Activated CD4-positive, alpha-beta memory T cell treated with anti-CD3 and anti-CD28 coated beads, Interleukin-2, amount 10 ng/mL, durations not matched to agents 7 days and 5 days (primary cell): ENCODE measurements around the gene CCL17. TPM values are rescaled to one million over a fixed set of nuclear protein-coding genes. Genes with fewer than 3 reads are reported as not detected.
"Not testable (repeated sequence)": the region's sequence is repeated elsewhere in the genome, so short reads cannot be mapped to it uniquely, and the experiment has no call there.

Experiments
- CTCF ChIA-PET: fragments of 350-600 bp; sonication (Branson Sonifier 250); formaldehyde crosslinking; loops from one replicate; lab custom pipeline; 2021; ENCODE audit warnings: antibody characterized with exemption, inconsistent platforms; lab: Charles Lee
- POLR2A ChIA-PET: fragments of 350-600 bp; sonication (Branson Sonifier 250); formaldehyde crosslinking; loops from one replicate; lab custom pipeline; 2021; ENCODE audit warnings: antibody characterized with exemption; lab: Charles Lee
- DNase-seq: peaks from one replicate; pipeline ENCODE4 v3.0.0-alpha.2; 2020
- H3K27ac Mint-ChIP-seq: one replicate; pipeline ENCODE4 v1.8.0; 2021; ENCODE audit warnings: mild to moderate bottlenecking, mixed read lengths
- H3K27me3 Mint-ChIP-seq: one replicate; pipeline ENCODE4 v1.8.0; 2021; ENCODE audit warnings: mixed read lengths
- H3K36me3 Mint-ChIP-seq: one replicate; pipeline ENCODE4 v1.8.0; 2021; ENCODE audit warnings: low read depth, mixed read lengths
- H3K4me1 Mint-ChIP-seq: one replicate; pipeline ENCODE4 v1.8.0; 2021; ENCODE audit warnings: mixed read lengths
- H3K4me3 Mint-ChIP-seq: one replicate; pipeline ENCODE4 v1.8.0; 2021; ENCODE audit warnings: mild to moderate bottlenecking, mixed read lengths
- H3K9me3 Mint-ChIP-seq: one replicate; pipeline ENCODE4 v1.8.0; 2021; ENCODE audit warnings: mixed read lengths
- total RNA-seq, 2 experiments: library from RNA; stranded (reverse); gene quantifications; one replicate each; pipeline ENCODE4 v1.2.3, GENCODE V29; 2021

Gene CCL17
- total RNA-seq, 2 experiments from 2014 or later = not detected

GRCh38 chr16:57371494-57372371 lies 32.8 kb upstream of the CCL17 start:
- ChIA-PET POLR2A (no interaction called here), CTCF (no interaction called here)
- peaks cover 16% of the 10 kb centered on the region for H3K27me3 Mint-ChIP-seq
- no peaks in the 10 kb centered on the region for H3K36me3 Mint-ChIP-seq
- no peak for DNase-seq
- no peak overlapping the region for H3K4me3 Mint-ChIP-seq
- H3K9me3 Mint-ChIP-seq = no peaks in the 10 kb centered on the region
- H3K4me1 Mint-ChIP-seq = no peaks in the 10 kb centered on the region
- no peak overlapping the region for H3K27ac Mint-ChIP-seq

GRCh38 chr16:57372372-57373116 lies 32.0 kb upstream of the CCL17 start, which contains the start of gene CX3CL1:
TSS of gene CX3CL1 (plus strand) at chr16:57372490. CDS start at chr16:57372569, 79 bp downstream.
- ChIA-PET CTCF (no interaction called here), POLR2A (interaction anchor here (0.6 kb wide), 1 partner anchor 112 kb away, joined by 3 read pairs; no protein-coding TSS in a partner anchor)
- no peak within 1 kb of the TSS for H3K4me3 Mint-ChIP-seq
- H3K27ac Mint-ChIP-seq = no peak within 1 kb of the TSS
- H3K36me3 Mint-ChIP-seq = no peaks in the 10 kb centered on the region
- peaks cover 10% of the 10 kb centered on the region for H3K27me3 Mint-ChIP-seq
- no peak for DNase-seq
- H3K4me1 Mint-ChIP-seq = peaks cover 4% of the 10 kb centered on the region
- no peaks in the 10 kb centered on the region for H3K9me3 Mint-ChIP-seq

GRCh38 chr16:57373117-57373947 lies 31.2 kb upstream of the CCL17 start:
- POLR2A ChIA-PET = interaction anchor here (0.6 kb wide), 1 partner anchor 113 kb away, joined by 3 read pairs; no protein-coding TSS in a partner anchor
- Mint-ChIP-seq H3K27ac (no peak overlapping the region), H3K36me3 (no peaks in the 10 kb centered on the region), H3K4me1 (peaks cover 9% of the 10 kb centered on the region), H3K27me3 (peaks cover 8% of the 10 kb centered on the region), H3K4me3 (no peak overlapping the region), H3K9me3 (no peaks in the 10 kb centered on the region)
- CTCF ChIA-PET = no interaction called here
- no peak for DNase-seq

GRCh38 chr16:57374067-57374534 lies 30.5 kb upstream of the CCL17 start:
- H3K36me3 Mint-ChIP-seq = no peaks in the 10 kb centered on the region
- no peaks in the 10 kb centered on the region for H3K9me3 Mint-ChIP-seq
- H3K27ac Mint-ChIP-seq = no peak overlapping the region
- ChIA-PET POLR2A (no interaction called here), CTCF (no interaction called here)
- H3K4me3 Mint-ChIP-seq = no peak overlapping the region
- H3K4me1 Mint-ChIP-seq = peaks cover 9% of the 10 kb centered on the region
- peaks cover 8% of the 10 kb centered on the region for H3K27me3 Mint-ChIP-seq
- no peak for DNase-seq

GRCh38 chr16:57374925-57375465 lies 29.6 kb upstream of the CCL17 start:
- H3K36me3 Mint-ChIP-seq, POLR2A ChIA-PET, H3K27ac Mint-ChIP-seq, DNase-seq, CTCF ChIA-PET, H3K27me3 Mint-ChIP-seq, H3K4me1 Mint-ChIP-seq, H3K9me3 Mint-ChIP-seq, H3K4me3 Mint-ChIP-seq: not testable (repeated sequence)

- Mint-ChIP-seq H3K9me3 (no peaks in the 10 kb centered on the region), H3K27me3 (peaks cover 5% of the 10 kb centered on the region), H3K36me3 (no peaks in the 10 kb centered on the region), H3K27ac (no peak overlapping the region), H3K4me3 (no peak overlapping the region), H3K4me1 (peaks cover 9% of the 10 kb centered on the region)
- POLR2A ChIA-PET = no interaction called here
- DNase-seq = no peak
- CTCF ChIA-PET = no interaction called here
Observed at GRCh38 chr16:57376313-57376818, 28.2 kb upstream of the CCL17 start.

GRCh38 chr16:57377080-57377841 lies 27.3 kb upstream of the CCL17 start:
- Mint-ChIP-seq H3K27me3 (peaks cover 5% of the 10 kb centered on the region), H3K4me3 (no peak overlapping the region)

GRCh38 chr16:57379579-57379978 lies 25.0 kb upstream of the CCL17 start:
- Mint-ChIP-seq H3K36me3 (no peaks in the 10 kb centered on the region), H3K27me3 (peaks cover 5% of the 10 kb centered on the region), H3K4me3 (no peak overlapping the region), H3K27ac (no peak overlapping the region), H3K4me1 (peaks cover 9% of the 10 kb centered on the region), H3K9me3 (no peaks in the 10 kb centered on the region)
- POLR2A ChIA-PET = no interaction called here
- CTCF ChIA-PET = no interaction called here
- DNase-seq = no peak

More at GRCh38 chr16:57377080-57377841, 27.3 kb upstream of the CCL17 start:
- Mint-ChIP-seq H3K4me1 (peaks cover 9% of the 10 kb centered on the region), H3K9me3 (no peaks in the 10 kb centered on the region), H3K27ac (no peak overlapping the region), H3K36me3 (no peaks in the 10 kb centered on the region)
- ChIA-PET CTCF (interaction anchor here (1.4 kb wide), 1 partner anchor 42 kb away, joined by 3 read pairs; no protein-coding TSS in a partner anchor), POLR2A (no interaction called here)
- no peak for DNase-seq

- Mint-ChIP-seq H3K27ac (no peak overlapping the region), H3K36me3 (no peaks in the 10 kb centered on the region), H3K4me1 (peaks cover 9% of the 10 kb centered on the region), H3K9me3 (no peaks in the 10 kb centered on the region), H3K27me3 (peaks cover 5% of the 10 kb centered on the region), H3K4me3 (no peak overlapping the region)
- ChIA-PET POLR2A (no interaction called here), CTCF (no interaction called here)
- DNase-seq = no peak
Observed at GRCh38 chr16:57380671-57381462, 23.7 kb upstream of the CCL17 start.

GRCh38 chr16:57381791-57382534 lies 22.6 kb upstream of the CCL17 start:
- CTCF ChIA-PET = no interaction called here
- Mint-ChIP-seq H3K9me3 (no peaks in the 10 kb centered on the region), H3K27ac (no peak overlapping the region), H3K36me3 (no peaks in the 10 kb centered on the region), H3K27me3 (no peaks in the 10 kb centered on the region), H3K4me1 (peaks cover 9% of the 10 kb centered on the region), H3K4me3 (no peak overlapping the region)
- no peak for DNase-seq
- POLR2A ChIA-PET = no interaction called here
